ENCODE data around the gene VWA2.

The VWA2 gene

GRCh38 chr10:114304017-114304570 is 65.0 kb downstream of the VWA2 start:
- Mint-ChIP-seq H3K27ac (peak overlapping the region; percentile 29), H3K27me3 (peaks cover 20% of the 10 kb centered on the region), H3K36me3 (no peaks in the 10 kb centered on the region), H3K4me3 (peak overlapping the region; percentile 73), H3K9me3 (no peaks in the 10 kb centered on the region), H3K4me1 (peaks cover 11% of the 10 kb centered on the region)
- DNase-seq, result peak; percentile 82
- CTCF ChIA-PET, result interaction anchor here (0.6 to 3.6 kb wide), 53 partner anchors 9 to 826 kb away, joined by 3 to 47 read pairs (median 4); partner anchors contain the start of gene FHIP2A

GRCh38 chr10:114304571-114305421 is 65.7 kb downstream of the VWA2 start:
- peak; percentile 83 for DNase-seq
- Mint-ChIP-seq H3K27ac (peak overlapping the region; percentile 29), H3K9me3 (no peaks in the 10 kb centered on the region), H3K4me1 (peaks cover 11% of the 10 kb centered on the region), H3K36me3 (no peaks in the 10 kb centered on the region), H3K4me3 (peak overlapping the region; percentile 73), H3K27me3 (peaks cover 27% of the 10 kb centered on the region)
- CTCF ChIA-PET, result interaction anchor here (0.7 to 3.6 kb wide), 46 partner anchors 8 to 825 kb away, joined by 3 to 47 read pairs (median 4); partner anchors contain the start of gene FHIP2A

- Mint-ChIP-seq H3K9me3 (no peaks in the 10 kb centered on the region), H3K4me1 (peaks cover 11% of the 10 kb centered on the region), H3K36me3 (no peaks in the 10 kb centered on the region), H3K27me3 (peaks cover 32% of the 10 kb centered on the region), H3K27ac (no peak overlapping the region), H3K4me3 (peak overlapping the region; percentile 73)
- DNase-seq, result no peak
- CTCF ChIA-PET, result no interaction called here
Measured at GRCh38 chr10:114305521-114305925, 66.5 kb downstream of the VWA2 start.

GRCh38 chr10:114306116-114306973 is 67.3 kb downstream of the VWA2 start:
- H3K4me3 Mint-ChIP-seq, result no peak overlapping the region
- no peaks in the 10 kb centered on the region for H3K36me3 Mint-ChIP-seq
- H3K4me1 Mint-ChIP-seq, result peaks cover 11% of the 10 kb centered on the region
- CTCF ChIA-PET, result interaction anchor here (2.4 kb wide), 1 partner anchor 153 kb away, joined by 6 read pairs; no protein-coding TSS in a partner anchor
- no peak overlapping the region for H3K27ac Mint-ChIP-seq
- peaks cover 32% of the 10 kb centered on the region for H3K27me3 Mint-ChIP-seq
- DNase-seq, result no peak
- no peaks in the 10 kb centered on the region for H3K9me3 Mint-ChIP-seq

- Mint-ChIP-seq H3K27ac (no peak overlapping the region), H3K4me3 (no peak overlapping the region), H3K4me1 (peaks cover 11% of the 10 kb centered on the region), H3K36me3 (no peaks in the 10 kb centered on the region), H3K27me3 (peaks cover 32% of the 10 kb centered on the region), H3K9me3 (no peaks in the 10 kb centered on the region)
- CTCF ChIA-PET, result interaction anchor here (2.4 kb wide), 1 partner anchor 151 kb away, joined by 6 read pairs; no protein-coding TSS in a partner anchor
- no peak for DNase-seq
Measured at GRCh38 chr10:114307731-114308130, 68.7 kb downstream of the VWA2 start.

- CTCF ChIA-PET, result interaction anchor here (0.7 to 2.4 kb wide), 3 partner anchors 99 to 275 kb away, joined by 3 to 6 read pairs (median 3); no protein-coding TSS in a partner anchor
- H3K27me3 Mint-ChIP-seq, result peaks cover 32% of the 10 kb centered on the region
- H3K4me1 Mint-ChIP-seq, result peaks cover 9% of the 10 kb centered on the region
- no peaks in the 10 kb centered on the region for H3K36me3 Mint-ChIP-seq
- H3K4me3 Mint-ChIP-seq, result no peak overlapping the region
- no peak overlapping the region for H3K27ac Mint-ChIP-seq
- DNase-seq, result no peak
- H3K9me3 Mint-ChIP-seq, result no peaks in the 10 kb centered on the region
Measured at GRCh38 chr10:114308531-114309363, 69.7 kb downstream of the VWA2 start.

- peaks cover 4% of the 10 kb centered on the region for H3K4me1 Mint-ChIP-seq
- H3K36me3 Mint-ChIP-seq, result no peaks in the 10 kb centered on the region
- CTCF ChIA-PET, result no interaction called here
- H3K9me3 Mint-ChIP-seq, result no peaks in the 10 kb centered on the region
- H3K27me3 Mint-ChIP-seq, result peaks cover 36% of the 10 kb centered on the region
- no peak for DNase-seq
- H3K27ac Mint-ChIP-seq, result no peak overlapping the region
- H3K4me3 Mint-ChIP-seq, result no peak overlapping the region
Measured at GRCh38 chr10:114309364-114309651, 70.3 kb downstream of the VWA2 start.

GRCh38 chr10:114310346-114310745 is 71.3 kb downstream of the VWA2 start:
- H3K4me3 Mint-ChIP-seq, result no peak overlapping the region
- H3K36me3 Mint-ChIP-seq, result no peaks in the 10 kb centered on the region
- H3K27ac Mint-ChIP-seq, result no peak overlapping the region
- H3K27me3 Mint-ChIP-seq, result peaks cover 36% of the 10 kb centered on the region
- no peaks in the 10 kb centered on the region for H3K4me1 Mint-ChIP-seq
- no peak for DNase-seq
- CTCF ChIA-PET, result no interaction called here
- no peaks in the 10 kb centered on the region for H3K9me3 Mint-ChIP-seq

- no peaks in the 10 kb centered on the region for H3K9me3 Mint-ChIP-seq
- H3K4me1 Mint-ChIP-seq, result no peaks in the 10 kb centered on the region
- CTCF ChIA-PET, result no interaction called here
Measured at GRCh38 chr10:114311023-114311422, 72.0 kb downstream of the VWA2 start.

GRCh38 chr10:114311496-114312209 is 72.6 kb downstream of the VWA2 start:
- CTCF ChIA-PET, result interaction anchor here (1.0 kb wide), 1 partner anchor 58 kb away, joined by 3 read pairs; no protein-coding TSS in a partner anchor
- Mint-ChIP-seq H3K9me3 (no peaks in the 10 kb centered on the region), H3K4me3 (no peak overlapping the region), H3K27ac (no peak overlapping the region), H3K27me3 (peaks cover 32% of the 10 kb centered on the region), H3K4me1 (no peaks in the 10 kb centered on the region), H3K36me3 (no peaks in the 10 kb centered on the region)
- no peak for DNase-seq

More at GRCh38 chr10:114311023-114311422, 72.0 kb downstream of the VWA2 start:
- Mint-ChIP-seq H3K27ac (no peak overlapping the region), H3K27me3 (peaks cover 36% of the 10 kb centered on the region), H3K4me3 (no peak overlapping the region), H3K36me3 (no peaks in the 10 kb centered on the region)
- DNase-seq, result no peak

GRCh38 chr10:114313139-114313538 is 74.1 kb downstream of the VWA2 start:
- no peaks in the 10 kb centered on the region for H3K9me3 Mint-ChIP-seq
- no peak overlapping the region for H3K4me3 Mint-ChIP-seq
- no peak overlapping the region for H3K27ac Mint-ChIP-seq
- DNase-seq, result no peak
- CTCF ChIA-PET, result interaction anchor here (0.9 kb wide), 1 partner anchor 9 kb away, joined by 3 read pairs; no protein-coding TSS in a partner anchor
- no peaks in the 10 kb centered on the region for H3K36me3 Mint-ChIP-seq
- no peaks in the 10 kb centered on the region for H3K4me1 Mint-ChIP-seq
- peaks cover 19% of the 10 kb centered on the region for H3K27me3 Mint-ChIP-seq

- H3K4me1 Mint-ChIP-seq, result no peaks in the 10 kb centered on the region
- no peak for DNase-seq
- no peak overlapping the region for H3K4me3 Mint-ChIP-seq
- CTCF ChIA-PET, result no interaction called here
- no peak overlapping the region for H3K27ac Mint-ChIP-seq
- no peaks in the 10 kb centered on the region for H3K36me3 Mint-ChIP-seq
- peaks cover 16% of the 10 kb centered on the region for H3K27me3 Mint-ChIP-seq
- H3K9me3 Mint-ChIP-seq, result no peaks in the 10 kb centered on the region
Measured at GRCh38 chr10:114313866-114314265, 74.8 kb downstream of the VWA2 start.
